Measurements from ENCODE around the gene APOL6.

GRCh38 chr22:35648066-35649025, at the start of gene APOL6:
- TF ChIP-seq FOXM1 (IDR thresholded peaks at IDR 0.05; ENCODE audit: borderline replicate concordance) (no peak), FOXK2 (IDR thresholded peaks at IDR 0.05) (no peak), ELF4 (IDR thresholded peaks at IDR 0.05) (no peak), SP1 (IDR thresholded peaks at IDR 0.05) (no peak)
